Peyer's patch (tissue), 4 donors: ENCODE results near the gene CHRDL2.

ENCODE experiments used
- POLR2A ChIP-seq, 2 donors: fragments of 450-650 bp; IDR thresholded peaks; one replicate each; pipeline ENCODE4 v1.5.1; 2017; ENCODE audit warnings: antibody characterized with exemption in 2 of 2, mild to moderate bottlenecking in 2 of 2, moderate library complexity in 2 of 2
- TF ChIP-seq, protein P1 (sequence below), 6 experiments: fragments of 450-650 bp in 4 of 6; fragments of 200-600 bp in 2 of 6; sonication (generic) in 1 of 6; IDR thresholded peaks; one replicate each; pipeline ENCODE4 v1.5.1; 2017 to 2019; ENCODE audit warnings: antibody characterized with exemption in 6 of 6, mild to moderate bottlenecking in 3 of 6, moderate library complexity in 1 of 6

DNA sequence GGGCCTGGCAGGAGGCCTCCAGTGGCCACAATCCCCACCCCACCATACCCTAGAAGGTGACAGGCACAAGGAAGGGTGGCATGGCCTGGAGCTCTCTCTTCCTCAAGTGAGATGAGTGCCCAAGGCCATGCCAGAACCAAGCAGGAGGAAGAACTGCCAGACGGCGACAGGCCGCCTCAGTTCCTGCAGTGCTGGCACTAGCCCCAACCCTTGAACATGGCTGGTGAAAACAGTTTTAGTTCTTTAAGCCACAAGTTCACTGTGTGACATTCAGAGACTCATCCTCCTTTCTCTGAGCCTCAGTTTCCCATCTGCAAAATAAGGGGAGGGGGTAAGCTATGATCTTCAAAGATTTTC lies 9.8 kb downstream of the CHRDL2 start:
- no peak for TF ChIP-seq POLR2A (IDR thresholded peaks at IDR 0.05)
- TF ChIP-seq, protein P1, sequence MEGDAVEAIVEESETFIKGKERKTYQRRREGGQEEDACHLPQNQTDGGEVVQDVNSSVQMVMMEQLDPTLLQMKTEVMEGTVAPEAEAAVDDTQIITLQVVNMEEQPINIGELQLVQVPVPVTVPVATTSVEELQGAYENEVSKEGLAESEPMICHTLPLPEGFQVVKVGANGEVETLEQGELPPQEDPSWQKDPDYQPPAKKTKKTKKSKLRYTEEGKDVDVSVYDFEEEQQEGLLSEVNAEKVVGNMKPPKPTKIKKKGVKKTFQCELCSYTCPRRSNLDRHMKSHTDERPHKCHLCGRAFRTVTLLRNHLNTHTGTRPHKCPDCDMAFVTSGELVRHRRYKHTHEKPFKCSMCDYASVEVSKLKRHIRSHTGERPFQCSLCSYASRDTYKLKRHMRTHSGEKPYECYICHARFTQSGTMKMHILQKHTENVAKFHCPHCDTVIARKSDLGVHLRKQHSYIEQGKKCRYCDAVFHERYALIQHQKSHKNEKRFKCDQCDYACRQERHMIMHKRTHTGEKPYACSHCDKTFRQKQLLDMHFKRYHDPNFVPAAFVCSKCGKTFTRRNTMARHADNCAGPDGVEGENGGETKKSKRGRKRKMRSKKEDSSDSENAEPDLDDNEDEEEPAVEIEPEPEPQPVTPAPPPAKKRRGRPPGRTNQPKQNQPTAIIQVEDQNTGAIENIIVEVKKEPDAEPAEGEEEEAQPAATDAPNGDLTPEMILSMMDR (IDR thresholded peaks at IDR 0.05) = no peak
